NB4 (cell line): Measurements from ENCODE around the gene ARHGAP18.

Source experiments
- DNase-seq: peaks from one replicate; pipeline ENCODE4 v3.0.0; 2010; ENCODE audit warnings: low read depth
- H3K4me3 ChIP-seq: one replicate; pipeline ENCODE4 v1.5.1; 2011; ENCODE audit warnings: mild to moderate bottlenecking, low read depth, low read length, moderate library complexity
- MAX ChIP-seq: IDR thresholded peaks from 2 replicates; pipeline ENCODE4 v1.6.1; 2011; ENCODE audit warnings: low read depth, low read length
- MYC ChIP-seq: IDR thresholded peaks from 2 replicates; pipeline ENCODE4 v1.6.1; 2011; ENCODE audit warnings: low read depth, low read length
- POLR2A ChIP-seq: IDR thresholded peaks from 2 replicates; pipeline ENCODE4 v1.6.1; 2011; ENCODE audit warnings: mild to moderate bottlenecking; ENCODE audit not compliant: insufficient read length; ENCODE audit errors: extremely low read depth
- TF ChIP-seq, protein P1 (sequence below): IDR thresholded peaks from one replicate; pipeline ENCODE4 v1.5.1; 2012; ENCODE audit warnings: low read depth, low read length

Gene ARHGAP18

DNA sequence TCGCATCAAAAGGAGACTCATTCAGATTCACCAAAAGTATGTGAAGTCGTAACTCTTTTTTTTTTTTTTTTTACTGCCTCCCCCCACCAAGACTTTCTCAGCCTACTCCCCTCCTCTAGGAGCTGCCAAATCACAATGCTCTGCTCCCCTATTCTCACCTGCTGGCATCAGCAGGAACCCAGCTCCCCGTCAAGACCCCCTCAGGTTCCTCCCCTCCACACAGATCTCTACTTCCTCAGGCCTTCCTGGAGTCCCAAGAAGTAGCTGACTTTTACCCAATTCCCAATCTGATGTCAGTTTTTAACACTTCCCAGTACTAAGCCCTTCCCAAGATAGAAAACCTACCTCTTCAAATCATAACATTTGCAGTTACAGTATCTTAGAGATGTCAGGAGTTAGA lies 39.3 kb downstream of the ARHGAP18 start:
- no peak overlapping the region for H3K4me3 ChIP-seq
- no peak for DNase-seq
- TF ChIP-seq POLR2A, result no peak
- TF ChIP-seq MAX, result no peak

DNA sequence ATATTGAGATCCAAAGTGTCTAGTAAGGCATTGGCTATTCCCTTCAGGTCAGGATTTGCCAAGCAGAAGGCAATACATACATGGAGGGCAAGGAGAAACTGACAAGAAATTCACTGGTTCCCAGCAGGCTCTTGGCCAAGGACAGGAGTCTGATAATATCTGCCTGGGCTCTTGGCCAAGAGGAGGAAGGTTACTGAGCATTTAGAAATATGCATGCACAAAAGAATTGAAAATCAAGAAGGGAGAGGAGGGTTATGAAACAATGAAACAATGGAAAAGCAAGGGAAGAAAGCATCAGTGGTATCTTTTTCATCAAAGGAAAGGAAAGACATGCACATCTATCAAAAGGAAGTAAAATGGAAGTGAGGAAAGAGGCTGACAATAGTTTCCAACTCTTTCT lies 42.4 kb downstream of the ARHGAP18 start:
- no peak overlapping the region for H3K4me3 ChIP-seq
- no peak for TF ChIP-seq MAX
- no peak for TF ChIP-seq POLR2A
- TF ChIP-seq MYC, result no peak
- TF ChIP-seq, protein P1, sequence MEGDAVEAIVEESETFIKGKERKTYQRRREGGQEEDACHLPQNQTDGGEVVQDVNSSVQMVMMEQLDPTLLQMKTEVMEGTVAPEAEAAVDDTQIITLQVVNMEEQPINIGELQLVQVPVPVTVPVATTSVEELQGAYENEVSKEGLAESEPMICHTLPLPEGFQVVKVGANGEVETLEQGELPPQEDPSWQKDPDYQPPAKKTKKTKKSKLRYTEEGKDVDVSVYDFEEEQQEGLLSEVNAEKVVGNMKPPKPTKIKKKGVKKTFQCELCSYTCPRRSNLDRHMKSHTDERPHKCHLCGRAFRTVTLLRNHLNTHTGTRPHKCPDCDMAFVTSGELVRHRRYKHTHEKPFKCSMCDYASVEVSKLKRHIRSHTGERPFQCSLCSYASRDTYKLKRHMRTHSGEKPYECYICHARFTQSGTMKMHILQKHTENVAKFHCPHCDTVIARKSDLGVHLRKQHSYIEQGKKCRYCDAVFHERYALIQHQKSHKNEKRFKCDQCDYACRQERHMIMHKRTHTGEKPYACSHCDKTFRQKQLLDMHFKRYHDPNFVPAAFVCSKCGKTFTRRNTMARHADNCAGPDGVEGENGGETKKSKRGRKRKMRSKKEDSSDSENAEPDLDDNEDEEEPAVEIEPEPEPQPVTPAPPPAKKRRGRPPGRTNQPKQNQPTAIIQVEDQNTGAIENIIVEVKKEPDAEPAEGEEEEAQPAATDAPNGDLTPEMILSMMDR, result no peak
- DNase-seq, result no peak

- DNase-seq, result no peak
- TF ChIP-seq MYC, result no peak
Measured at GRCh38 chr6:129667034-129667433, 42.9 kb downstream of the ARHGAP18 start.

DNA sequence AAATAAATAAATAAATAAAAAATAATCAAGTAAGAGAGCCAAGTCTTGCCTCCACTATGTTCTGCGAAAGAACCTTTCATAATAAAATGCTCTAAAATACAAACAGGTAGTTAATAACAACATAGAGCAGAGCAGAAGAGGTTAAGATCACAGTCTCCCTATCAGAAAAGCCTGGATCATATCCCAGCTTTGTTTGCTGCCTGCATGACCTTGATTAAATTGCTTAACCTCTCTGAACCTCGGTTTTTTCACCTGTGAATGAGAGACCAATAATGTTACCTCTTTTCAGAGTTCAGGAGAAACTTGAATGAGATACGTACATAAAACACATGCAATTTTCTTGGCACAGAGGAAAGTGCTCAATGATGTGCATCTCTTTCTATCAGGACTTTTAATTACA lies 44.4 kb downstream of the ARHGAP18 start:
- no peak overlapping the region for H3K4me3 ChIP-seq
- TF ChIP-seq, protein P1, result no peak
- TF ChIP-seq MAX (no peak), MYC (no peak), POLR2A (no peak)
- no peak for DNase-seq

More at GRCh38 chr6:129667034-129667433, 42.9 kb downstream of the ARHGAP18 start:
- no peak overlapping the region for H3K4me3 ChIP-seq

DNA sequence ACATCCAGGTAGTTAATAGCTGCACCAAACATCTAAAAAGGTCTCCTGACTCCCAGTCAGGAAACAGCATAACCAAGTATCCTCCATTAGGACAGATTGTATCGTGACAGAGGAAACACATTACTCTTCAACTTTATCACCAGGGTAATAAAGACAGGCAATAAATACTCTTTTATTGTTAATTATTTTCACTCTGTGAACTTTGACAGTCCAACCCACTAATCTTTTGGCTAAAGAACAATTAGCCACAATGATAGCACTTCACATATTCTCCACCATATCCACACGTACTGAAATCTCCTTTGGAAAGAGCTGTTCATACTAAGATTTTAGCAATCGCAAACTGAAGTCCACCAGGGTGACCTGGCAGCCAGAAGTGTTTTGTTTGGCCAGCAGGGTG lies 46.4 kb downstream of the ARHGAP18 start:
- TF ChIP-seq MYC, result no peak
- no peak for TF ChIP-seq MAX
- TF ChIP-seq POLR2A, result no peak
- TF ChIP-seq, protein P1, result no peak
- H3K4me3 ChIP-seq, result no peak overlapping the region
- no peak for DNase-seq

DNA sequence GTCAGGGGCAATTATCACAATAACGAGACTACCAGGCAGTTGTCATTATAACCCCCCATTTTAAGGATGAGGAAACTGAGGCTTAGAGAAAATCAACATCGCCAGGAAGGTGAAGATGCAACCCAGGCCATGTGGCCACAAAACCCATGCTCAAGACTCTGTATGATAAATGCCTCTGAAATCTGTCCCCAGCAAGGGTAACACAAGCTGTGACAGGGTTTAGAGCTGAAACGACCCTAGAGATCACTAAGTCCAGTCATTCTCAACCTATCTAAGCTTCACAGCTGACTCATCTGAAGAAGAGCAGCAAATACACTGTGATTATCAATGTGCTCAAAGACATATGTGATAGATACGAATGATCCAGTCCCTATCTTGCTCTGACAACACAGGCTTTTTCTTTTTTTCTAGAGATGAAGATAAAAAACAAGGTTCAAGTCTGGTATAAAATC lies 47.0 kb downstream of the ARHGAP18 start:
- no peak overlapping the region for H3K4me3 ChIP-seq
- no peak for DNase-seq
- TF ChIP-seq, protein P1, result no peak
- no peak for TF ChIP-seq POLR2A
- TF ChIP-seq MAX, result no peak
- TF ChIP-seq MYC, result no peak

GRCh38 chr6:129662406-129662766 lies 47.6 kb downstream of the ARHGAP18 start:
- DNase-seq, result no peak
- no peak overlapping the region for H3K4me3 ChIP-seq
- no peak for TF ChIP-seq MAX
- no peak for TF ChIP-seq MYC
- TF ChIP-seq POLR2A, result no peak
- TF ChIP-seq, protein P1, result no peak
